Cardiac muscle cell (in vitro differentiated cells and primary cell): ENCODE results near the gene AFF2. TPM values are rescaled to one million over a fixed set of nuclear protein-coding genes. Genes with fewer than 3 reads are reported as not detected.

ENCODE experiments used
- DNase-seq, 2 donors: peaks; one replicate each; pipeline versions ENCODE4 v3.0.0 to v3.0.0-alpha.2; 2010 to 2017; ENCODE audit warnings: low read depth in 1 of 2, low spot score in 1 of 2
- H3K27ac ChIP-seq: fragments of 200-600 bp; sonication (generic); 2 replicates; pipeline ENCODE4 v1.5.1; 2016
- H3K27me3 ChIP-seq: fragments of 200-600 bp; sonication (generic); 2 replicates; pipeline ENCODE4 v1.6.0; 2016; ENCODE audit warnings: control low read depth
- H3K36me3 ChIP-seq: fragments of 200-600 bp; sonication (generic); 2 replicates; pipeline ENCODE4 v1.5.1; 2016; ENCODE audit warnings: control low read depth
- H3K4me1 ChIP-seq: fragments of 200-600 bp; sonication (generic); 2 replicates; pipeline ENCODE4 v1.8.1; 2017; ENCODE audit warnings: low read depth, mild to moderate bottlenecking, mixed run types
- H3K4me3 ChIP-seq: fragments of 200-600 bp; sonication (generic); 2 replicates; pipeline ENCODE4 v1.5.1; 2016; ENCODE audit warnings: mild to moderate bottlenecking
- H3K9me3 ChIP-seq: fragments of 200-600 bp; sonication (generic); 2 replicates; pipeline ENCODE4 v1.5.1; 2017; ENCODE audit warnings: low read depth, mild to moderate bottlenecking, control low read depth
- CTCF ChIP-seq: IDR thresholded peaks from 2 replicates; pipeline ENCODE4 v1.5.1; 2012; ENCODE audit warnings: low read depth, mild to moderate bottlenecking, low read length
- polyA plus RNA-seq: library from polyadenylated mRNA; unstranded; fragments of >200 nt; fragmentation: Nextera tagmentation; extraction: Ambion mirVana; gene quantifications from 2 replicates; pipeline ENCODE4 v1.2.1, GENCODE V29; 2016
- total RNA-seq: library from RNA; depleted of rRNA; stranded (reverse); fragments of >200 nt; gene quantifications from 2 replicates; pipeline ENCODE4 v1.2.3, GENCODE V29; 2016

Gene AFF2
- total and polyA plus RNA-seq, 2 experiments from 2014 or later, result 4.4 to 8.3 TPM

- Histone ChIP-seq H3K9me3 (no peaks in the 10 kb centered on the region), H3K27ac (no peak overlapping the region), H3K27me3 (no peaks in the 10 kb centered on the region), H3K36me3 (no peaks in the 10 kb centered on the region), H3K4me3 (no peak overlapping the region), H3K4me1 (no peaks in the 10 kb centered on the region)
- no peak for TF ChIP-seq CTCF
- no peak for DNase-seq
Measured at GRCh38 chrX:148647651-148648050, 147.2 kb downstream of the AFF2 start.

- no peak overlapping the region for H3K4me3 ChIP-seq
- no peak for TF ChIP-seq CTCF
- H3K27ac ChIP-seq, result no peak overlapping the region
- H3K4me1 ChIP-seq, result no peaks in the 10 kb centered on the region
- no peaks in the 10 kb centered on the region for H3K9me3 ChIP-seq
- no peaks in the 10 kb centered on the region for H3K36me3 ChIP-seq
- H3K27me3 ChIP-seq, result no peaks in the 10 kb centered on the region
- peak in 1 of 2 donors; percentile 50 for DNase-seq
Measured at GRCh38 chrX:148649145-148649795, 148.9 kb downstream of the AFF2 start.

- peak in 1 of 2 donors; percentile 19 for DNase-seq
- no peaks in the 10 kb centered on the region for H3K9me3 ChIP-seq
- no peak overlapping the region for H3K27ac ChIP-seq
- no peaks in the 10 kb centered on the region for H3K4me1 ChIP-seq
- no peak for TF ChIP-seq CTCF
- H3K27me3 ChIP-seq, result no peaks in the 10 kb centered on the region
- no peak overlapping the region for H3K4me3 ChIP-seq
- no peaks in the 10 kb centered on the region for H3K36me3 ChIP-seq
Measured at GRCh38 chrX:148658115-148658730, 157.8 kb downstream of the AFF2 start.

GRCh38 chrX:148659481-148659880, 159.1 kb downstream of the AFF2 start:
- no peak overlapping the region for H3K4me3 ChIP-seq
- DNase-seq, result peak in 1 of 2 donors; percentile 72
- H3K9me3 ChIP-seq, result no peaks in the 10 kb centered on the region
- H3K36me3 ChIP-seq, result no peaks in the 10 kb centered on the region
- no peaks in the 10 kb centered on the region for H3K4me1 ChIP-seq
- no peak overlapping the region for H3K27ac ChIP-seq
- no peak for TF ChIP-seq CTCF
- no peaks in the 10 kb centered on the region for H3K27me3 ChIP-seq

GRCh38 chrX:148661035-148661434, 160.6 kb downstream of the AFF2 start:
- TF ChIP-seq CTCF, result no peak

More at GRCh38 chrX:148661035-148661434, 160.6 kb downstream of the AFF2 start:
- H3K9me3 ChIP-seq, result no peaks in the 10 kb centered on the region
- DNase-seq, result peak in 1 of 2 donors; percentile 17
- no peaks in the 10 kb centered on the region for H3K27me3 ChIP-seq
- H3K27ac ChIP-seq, result no peak overlapping the region
- no peaks in the 10 kb centered on the region for H3K4me1 ChIP-seq
- no peak overlapping the region for H3K4me3 ChIP-seq
- no peaks in the 10 kb centered on the region for H3K36me3 ChIP-seq
